HS-27A (cell line): Measurements from ENCODE around the gene TAS2R41.
"Not testable (repeated sequence)": the region's sequence is repeated elsewhere in the genome, so short reads cannot be mapped to it uniquely, and the experiment has no call there.

Experiments used
- DNase-seq: peaks from one replicate; pipeline ENCODE4 v3.0.0-alpha.2; 2012; ENCODE audit warnings: low read depth, missing footprints

The TAS2R41 gene

GRCh38 chr7:143518941-143519340, 41.3 kb downstream of the TAS2R41 start:
- no peak for DNase-seq

GRCh38 chr7:143519411-143520131, 41.9 kb downstream of the TAS2R41 start:
- DNase-seq, result no peak

GRCh38 chr7:143522309-143522916, 44.7 kb downstream of the TAS2R41 start:
- DNase-seq, result not testable (repeated sequence)
